WI38 (cell line): ENCODE results near the gene GRID1.
"Not testable (repeated sequence)": the region's sequence is repeated elsewhere in the genome, so short reads cannot be mapped to it uniquely, and the experiment has no call there.

ENCODE experiments used
- H3K4me3 ChIP-seq: 2 replicates; pipeline ENCODE4 v1.5.1; 2011; ENCODE audit warnings: low read depth, mild to moderate bottlenecking, control low read depth, low read length
- TF ChIP-seq, protein P1 (sequence below): IDR thresholded peaks from 2 replicates; pipeline ENCODE4 v1.5.1; 2012; ENCODE audit warnings: low read depth, mild to moderate bottlenecking, control low read depth, low read length

GRID1 gene

DNA sequence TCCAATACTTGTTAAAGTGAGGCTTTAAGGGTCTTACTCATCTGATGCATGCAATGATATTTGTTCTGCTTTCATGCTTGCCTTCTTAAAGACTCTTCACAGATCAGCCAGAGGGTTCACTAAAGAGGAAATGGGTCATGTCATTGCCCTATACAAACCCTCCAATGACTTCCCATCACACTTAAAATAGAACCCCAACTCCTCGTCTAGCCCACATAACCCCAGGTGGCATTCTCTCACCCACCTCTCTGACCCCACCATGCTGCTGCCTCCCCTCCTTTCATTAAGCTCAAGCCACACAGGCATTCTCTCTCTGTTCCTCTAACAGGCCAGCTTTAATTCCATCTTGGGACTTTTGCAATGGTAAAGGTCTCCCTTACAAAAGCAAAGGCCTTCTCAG, 253.6 kb downstream of the GRID1 start:
- H3K4me3 ChIP-seq, result no peak overlapping the region
- TF ChIP-seq, protein P1, sequence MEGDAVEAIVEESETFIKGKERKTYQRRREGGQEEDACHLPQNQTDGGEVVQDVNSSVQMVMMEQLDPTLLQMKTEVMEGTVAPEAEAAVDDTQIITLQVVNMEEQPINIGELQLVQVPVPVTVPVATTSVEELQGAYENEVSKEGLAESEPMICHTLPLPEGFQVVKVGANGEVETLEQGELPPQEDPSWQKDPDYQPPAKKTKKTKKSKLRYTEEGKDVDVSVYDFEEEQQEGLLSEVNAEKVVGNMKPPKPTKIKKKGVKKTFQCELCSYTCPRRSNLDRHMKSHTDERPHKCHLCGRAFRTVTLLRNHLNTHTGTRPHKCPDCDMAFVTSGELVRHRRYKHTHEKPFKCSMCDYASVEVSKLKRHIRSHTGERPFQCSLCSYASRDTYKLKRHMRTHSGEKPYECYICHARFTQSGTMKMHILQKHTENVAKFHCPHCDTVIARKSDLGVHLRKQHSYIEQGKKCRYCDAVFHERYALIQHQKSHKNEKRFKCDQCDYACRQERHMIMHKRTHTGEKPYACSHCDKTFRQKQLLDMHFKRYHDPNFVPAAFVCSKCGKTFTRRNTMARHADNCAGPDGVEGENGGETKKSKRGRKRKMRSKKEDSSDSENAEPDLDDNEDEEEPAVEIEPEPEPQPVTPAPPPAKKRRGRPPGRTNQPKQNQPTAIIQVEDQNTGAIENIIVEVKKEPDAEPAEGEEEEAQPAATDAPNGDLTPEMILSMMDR, result no peak

DNA sequence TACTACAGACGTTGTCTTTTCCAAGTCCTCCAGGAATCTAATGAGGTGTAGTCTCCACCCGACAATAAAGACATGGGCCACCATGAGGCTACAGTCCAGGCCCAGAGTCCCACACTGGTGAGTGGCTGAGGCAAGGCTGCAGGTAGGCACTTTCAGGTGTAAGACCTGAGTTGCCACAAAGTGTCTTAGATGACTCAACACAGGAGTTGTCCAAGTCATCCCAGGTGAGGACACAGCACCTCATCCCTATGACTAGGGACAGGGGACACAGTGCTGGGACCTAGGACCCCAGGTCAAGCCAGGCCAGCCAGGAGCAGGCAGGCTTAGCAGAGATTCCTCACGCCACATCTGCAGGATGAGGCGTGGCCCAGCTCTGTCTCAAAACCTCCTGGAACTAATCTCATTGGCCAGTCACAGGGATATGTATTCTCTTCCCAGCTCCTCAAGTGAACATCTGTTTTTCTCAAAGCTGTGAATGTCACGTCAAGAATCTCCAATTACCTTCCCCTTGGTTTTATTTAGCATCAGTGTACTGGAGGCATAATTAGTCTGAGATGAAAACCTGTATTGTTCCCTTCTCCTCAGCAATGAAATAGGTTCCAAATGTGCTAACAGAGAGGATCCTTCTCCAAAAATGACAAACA, 254.6 kb downstream of the GRID1 start:
- H3K4me3 ChIP-seq, result no peak overlapping the region
- TF ChIP-seq, protein P1, result no peak

DNA sequence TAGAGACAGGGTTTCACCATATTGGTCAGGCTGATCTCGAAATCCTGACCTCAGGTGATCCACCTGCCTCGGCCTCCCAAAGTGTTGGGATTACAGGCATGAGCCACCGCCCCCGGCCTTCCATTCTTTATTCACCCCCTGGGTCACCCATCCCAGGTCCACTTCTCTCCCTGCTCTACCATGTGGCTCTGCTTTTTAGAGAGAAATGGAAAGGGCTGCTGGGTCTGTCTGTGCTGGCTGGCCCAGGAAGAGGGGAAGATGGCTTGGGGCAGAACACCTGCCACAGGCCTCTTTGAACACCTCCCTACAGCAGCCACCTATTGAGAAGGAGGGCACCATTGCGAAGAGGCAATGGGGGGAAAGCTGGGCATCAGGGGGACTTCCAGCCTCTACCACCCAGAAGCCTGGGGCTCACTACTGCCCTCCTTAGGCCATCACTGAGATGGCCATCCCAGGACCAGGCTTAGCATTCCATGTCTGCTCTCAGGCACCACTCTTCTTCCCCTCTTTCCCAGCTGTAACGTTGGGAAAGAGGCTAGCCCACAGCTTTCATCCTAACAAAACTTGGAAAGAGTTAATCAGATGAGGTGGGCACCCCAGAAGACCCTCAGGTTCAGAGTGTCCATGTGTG, 256.3 kb downstream of the GRID1 start:
- H3K4me3 ChIP-seq, result no peak overlapping the region
- TF ChIP-seq, protein P1, result no peak

DNA sequence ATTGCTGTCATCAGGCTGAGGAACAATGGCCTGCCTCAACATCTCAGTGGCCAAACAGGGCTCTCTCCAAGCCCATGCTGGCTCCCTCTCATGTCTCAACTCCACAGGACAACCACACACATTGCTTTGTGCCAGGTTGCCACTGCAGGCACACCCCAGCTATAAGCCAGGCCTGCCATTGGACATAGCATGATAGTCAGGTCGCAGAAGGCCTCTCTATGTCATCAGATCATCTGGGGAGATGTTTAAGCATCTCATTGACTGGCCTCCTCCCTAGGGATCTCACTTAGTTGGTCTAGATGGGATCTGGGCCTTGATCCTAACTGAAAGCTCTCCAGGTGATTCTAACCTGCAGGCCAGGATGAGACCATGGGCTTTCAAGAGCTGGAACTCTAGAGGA, 257.2 kb downstream of the GRID1 start:
- TF ChIP-seq, protein P1, result no peak
- H3K4me3 ChIP-seq, result no peak overlapping the region

DNA sequence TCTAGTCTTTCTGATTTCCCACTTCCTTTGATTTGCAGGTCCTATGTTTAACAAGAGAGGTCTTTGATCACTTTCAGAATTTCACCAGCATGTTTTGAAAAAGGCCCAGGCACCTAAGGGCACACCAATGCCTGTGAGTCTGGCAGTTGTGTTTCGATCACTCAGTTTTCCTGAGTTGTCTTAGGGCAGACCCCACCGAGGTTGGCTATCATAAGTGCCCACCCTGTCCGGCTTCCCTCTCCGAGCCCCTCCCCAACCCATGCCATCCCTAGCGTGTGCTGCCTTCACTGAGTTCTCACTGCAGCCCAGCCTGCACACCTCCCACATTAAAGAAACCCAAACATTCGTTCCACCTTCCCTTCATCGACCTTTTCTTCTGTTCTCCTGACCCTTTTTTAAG, 257.9 kb downstream of the GRID1 start:
- TF ChIP-seq, protein P1, result no peak
- no peak overlapping the region for H3K4me3 ChIP-seq

DNA sequence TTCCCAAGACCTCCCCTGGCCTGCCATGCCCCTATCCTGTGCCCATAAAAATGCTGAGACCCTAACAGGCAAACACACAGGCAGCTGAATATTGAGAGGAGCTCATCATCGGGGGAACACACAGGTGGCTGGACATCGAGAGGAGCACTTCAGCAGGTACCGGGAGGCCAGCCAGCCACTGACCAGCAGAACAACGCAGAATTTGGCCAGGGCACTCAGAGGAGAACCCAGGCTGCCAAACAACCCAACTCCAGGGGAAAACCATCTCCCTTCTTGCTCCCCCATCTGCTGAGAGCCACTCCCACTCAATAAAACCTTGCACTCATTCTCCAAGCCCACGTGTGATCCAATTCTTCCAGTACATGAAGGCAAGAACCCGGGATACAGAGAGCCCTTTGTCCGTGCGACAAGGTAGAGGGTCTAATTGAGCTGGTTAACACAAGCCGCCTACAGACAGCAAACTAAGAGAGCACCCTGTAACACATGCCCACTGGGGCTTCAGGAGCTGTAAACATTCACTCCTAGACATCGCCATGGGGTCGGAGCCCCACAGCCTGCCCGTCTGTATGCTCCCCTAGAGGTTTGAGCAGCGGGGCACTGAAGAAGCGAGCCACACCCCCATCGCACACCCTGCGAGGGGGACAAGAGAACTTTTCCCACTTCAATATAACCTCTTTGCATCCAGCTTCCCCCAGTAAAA, 258.8 kb downstream of the GRID1 start:
- not testable (repeated sequence) for H3K4me3 ChIP-seq

DNA sequence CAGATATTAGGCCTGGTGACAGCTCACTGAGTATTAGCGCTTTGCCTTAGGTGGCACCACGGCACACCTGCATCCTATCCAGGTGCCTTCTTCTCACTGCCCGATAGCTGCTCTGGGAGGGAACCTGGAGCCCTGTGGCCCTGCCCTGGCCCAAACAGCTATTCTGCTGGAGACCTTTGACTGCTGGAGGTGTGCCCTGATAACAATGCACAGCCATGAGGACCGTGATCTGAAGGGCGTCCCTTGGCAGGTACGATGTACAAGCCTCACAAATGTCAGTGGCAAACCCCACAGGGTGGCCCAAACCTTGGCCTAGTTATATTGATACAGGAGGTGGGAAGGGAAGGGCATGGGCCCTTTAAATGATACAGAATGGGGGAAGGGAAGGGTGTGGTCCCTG, 259.5 kb downstream of the GRID1 start:
- TF ChIP-seq, protein P1, result no peak

More for the DNA sequence above, 259.5 kb downstream of the GRID1 start:
- H3K4me3 ChIP-seq, result no peak overlapping the region
